PFSK-1 (cell line): Measurements from ENCODE around the gene PLEKHG4B.

ENCODE experiments used
- FOXP2 ChIP-seq: optimal IDR thresholded peaks from 2 replicates; pipeline ENCODE3; 2011; ENCODE audit warnings: borderline replicate concordance, control low read depth, inconsistent platforms; ENCODE audit not compliant: insufficient read depth; ENCODE audit errors: extremely low read length, extremely low read depth
- POLR2AphosphoS5 ChIP-seq: IDR thresholded peaks from 2 replicates; pipeline ENCODE4 v1.6.1; 2012; ENCODE audit warnings: low read depth, mild to moderate bottlenecking, control low read depth, low read length, moderate library complexity
- REST ChIP-seq, 2 experiments: IDR thresholded peaks; 2 replicates each; pipeline versions ENCODE4 v1.6.1 to v1.8.0; 2011 to 2012; ENCODE audit warnings: low read depth in 2 of 2, low read length in 2 of 2, control low read depth in 1 of 2, inconsistent platforms in 1 of 2, mild to moderate bottlenecking in 1 of 2, moderate library complexity in 1 of 2; ENCODE audit not compliant: insufficient read depth in 1 of 2
- SIN3A ChIP-seq: IDR thresholded peaks from 2 replicates; pipeline ENCODE4 v1.6.1; 2012; ENCODE audit warnings: mild to moderate bottlenecking, low read length, moderate library complexity, borderline replicate concordance; ENCODE audit not compliant: insufficient read depth
- TAF1 ChIP-seq: IDR thresholded peaks from 2 replicates; pipeline ENCODE4 v1.6.1; 2012; ENCODE audit warnings: low read length, control low read depth, borderline replicate concordance; ENCODE audit not compliant: insufficient read depth

Gene PLEKHG4B

GRCh38 chr5:141211-141610, 49.2 kb downstream of the PLEKHG4B start:
- TF ChIP-seq TAF1 (no peak), REST (IDR thresholded peaks at IDR 0.05; ENCODE audit: insufficient read depth in 1 of 2, low read depth in 2 of 2, low read length in 2 of 2) (no peak), SIN3A (no peak), POLR2AphosphoS5 (no peak), FOXP2 (no peak)

- TF ChIP-seq TAF1 (no peak), FOXP2 (no peak), REST (IDR thresholded peaks at IDR 0.05; ENCODE audit: insufficient read depth in 1 of 2, low read depth in 2 of 2, low read length in 2 of 2) (no peak), POLR2AphosphoS5 (no peak), SIN3A (no peak)
Observed at GRCh38 chr5:141761-142160, 49.8 kb downstream of the PLEKHG4B start.

- TF ChIP-seq FOXP2 = no peak
- no peak for TF ChIP-seq SIN3A
- TF ChIP-seq TAF1 = no peak
- TF ChIP-seq REST (IDR thresholded peaks at IDR 0.05; ENCODE audit: insufficient read depth in 1 of 2, low read depth in 2 of 2, low read length in 2 of 2) = no peak
- no peak for TF ChIP-seq POLR2AphosphoS5
Observed at GRCh38 chr5:142246-142810, 50.4 kb downstream of the PLEKHG4B start.

GRCh38 chr5:143041-143440, 51.1 kb downstream of the PLEKHG4B start:
- TF ChIP-seq REST (IDR thresholded peaks at IDR 0.05; ENCODE audit: insufficient read depth in 1 of 2, low read depth in 2 of 2, low read length in 2 of 2) (no peak), FOXP2 (no peak), POLR2AphosphoS5 (no peak), SIN3A (no peak), TAF1 (no peak)

- no peak for TF ChIP-seq FOXP2
Observed at GRCh38 chr5:144941-145340, 53.0 kb downstream of the PLEKHG4B start.
